ENCODE measurements around the gene C2CD2.

C2CD2 gene

DNA sequence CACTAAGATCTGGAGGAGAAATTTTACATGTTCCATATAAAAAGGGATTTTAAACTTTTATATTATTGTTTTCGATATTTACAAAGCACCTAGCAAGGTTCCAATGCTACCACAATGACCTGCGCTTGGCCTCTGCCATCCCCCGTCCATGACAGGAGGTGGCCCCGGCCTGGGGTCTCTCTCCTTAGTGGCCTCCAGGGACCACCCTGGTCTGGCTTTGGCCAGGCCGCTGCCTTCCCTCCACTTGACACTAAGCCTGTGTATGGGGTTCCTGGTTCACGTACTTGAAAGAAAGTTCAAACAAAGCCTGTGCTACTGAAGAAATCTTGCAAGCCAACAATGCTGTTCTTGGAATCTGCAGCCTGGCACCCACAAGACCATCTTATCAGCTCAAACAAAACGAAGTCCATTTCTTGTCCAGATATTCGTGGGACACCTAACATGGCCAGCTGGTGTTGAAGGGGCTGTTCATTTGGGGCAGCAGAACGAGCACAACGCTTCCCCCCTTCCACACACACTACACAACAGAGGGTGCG, 87.5 kb downstream of the C2CD2 start (continued):
- no peak for TF ChIP-seq TSHZ2 (CRISPR knock-in tag; IDR thresholded peaks at IDR 0.05)
- no peak for TF ChIP-seq TCF4 (CRISPR knock-in tag; IDR thresholded peaks at IDR 0.05; ENCODE audit: borderline replicate concordance)
- no peak for TF ChIP-seq ZC3H10 (CRISPR knock-in tag; IDR thresholded peaks at IDR 0.05)

DNA sequence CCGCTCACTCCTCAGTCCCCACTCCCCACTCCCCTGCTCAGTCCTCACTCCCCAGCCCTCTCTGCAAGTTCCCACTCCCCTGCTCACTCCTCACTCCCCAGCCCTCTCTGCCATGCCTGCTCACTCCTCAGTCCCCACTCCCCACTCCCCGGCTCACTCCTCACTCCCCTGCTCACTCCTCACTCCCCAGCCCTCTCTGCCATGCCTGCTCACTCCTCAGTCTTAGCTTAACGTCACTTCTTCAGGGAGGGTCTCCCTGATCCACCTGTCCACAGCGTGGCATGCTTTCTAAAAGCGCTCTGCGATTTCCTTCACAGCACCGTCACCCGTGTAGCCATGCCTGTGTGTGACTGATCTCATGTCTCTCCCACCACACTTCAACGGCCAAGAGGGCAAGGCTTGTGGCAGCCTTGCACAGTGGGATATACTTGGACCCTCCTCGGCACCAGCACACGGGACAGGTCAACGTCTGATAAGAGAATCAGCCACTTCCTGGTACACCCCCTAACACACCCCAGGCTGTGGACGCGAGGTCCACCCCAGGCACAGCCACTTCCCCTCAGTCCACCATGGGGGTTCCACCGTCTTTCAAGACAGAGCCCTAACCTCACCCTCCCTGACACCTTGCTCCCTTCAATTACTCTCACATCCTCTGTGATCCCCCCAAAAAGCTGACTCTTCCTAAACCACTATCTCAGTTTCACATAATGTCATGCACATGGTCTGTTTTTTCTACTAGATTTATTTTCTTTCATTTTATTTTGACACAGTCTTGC, 88.6 kb downstream of the C2CD2 start:
- TF ChIP-seq POU6F1 (CRISPR knock-in tag; IDR thresholded peaks at IDR 0.05; ENCODE audit: borderline replicate concordance, low read depth) (no peak), ZNF70 (CRISPR knock-in tag; IDR thresholded peaks at IDR 0.05) (no peak), OSR1 (CRISPR knock-in tag; IDR thresholded peaks at IDR 0.05) (no peak), ZFP30 (CRISPR knock-in tag; IDR thresholded peaks at IDR 0.05) (no peak), RARB (CRISPR knock-in tag; IDR thresholded peaks at IDR 0.05) (no peak), TOX (CRISPR knock-in tag; IDR thresholded peaks at IDR 0.05; ENCODE audit: borderline replicate concordance) (no peak), PATZ1 (CRISPR knock-in tag; IDR thresholded peaks at IDR 0.05; ENCODE audit: borderline replicate concordance) (no peak), BACH2 (CRISPR knock-in tag; IDR thresholded peaks at IDR 0.05; ENCODE audit: borderline replicate concordance) (no peak), CSDC2 (CRISPR knock-in tag; IDR thresholded peaks at IDR 0.05) (no peak), SNAI2 (CRISPR knock-in tag; IDR thresholded peaks at IDR 0.05) (no peak), ESRRG (CRISPR knock-in tag; IDR thresholded peaks at IDR 0.05) (no peak), TSHZ2 (CRISPR knock-in tag; IDR thresholded peaks at IDR 0.05) (no peak), ZFP3 (CRISPR knock-in tag; IDR thresholded peaks at IDR 0.05) (no peak), TCF4 (CRISPR knock-in tag; IDR thresholded peaks at IDR 0.05; ENCODE audit: borderline replicate concordance) (no peak)
- TF ChIP-seq, protein P1, sequence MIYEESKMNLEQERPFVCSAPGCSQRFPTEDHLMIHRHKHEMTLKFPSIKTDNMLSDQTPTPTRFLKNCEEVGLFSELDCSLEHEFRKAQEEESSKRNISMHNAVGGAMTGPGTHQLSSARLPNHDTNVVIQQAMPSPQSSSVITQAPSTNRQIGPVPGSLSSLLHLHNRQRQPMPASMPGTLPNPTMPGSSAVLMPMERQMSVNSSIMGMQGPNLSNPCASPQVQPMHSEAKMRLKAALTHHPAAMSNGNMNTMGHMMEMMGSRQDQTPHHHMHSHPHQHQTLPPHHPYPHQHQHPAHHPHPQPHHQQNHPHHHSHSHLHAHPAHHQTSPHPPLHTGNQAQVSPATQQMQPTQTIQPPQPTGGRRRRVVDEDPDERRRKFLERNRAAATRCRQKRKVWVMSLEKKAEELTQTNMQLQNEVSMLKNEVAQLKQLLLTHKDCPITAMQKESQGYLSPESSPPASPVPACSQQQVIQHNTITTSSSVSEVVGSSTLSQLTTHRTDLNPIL (CRISPR knock-in tag; IDR thresholded peaks at IDR 0.05; ENCODE audit: low read depth) = no peak
- TF ChIP-seq, protein P2, sequence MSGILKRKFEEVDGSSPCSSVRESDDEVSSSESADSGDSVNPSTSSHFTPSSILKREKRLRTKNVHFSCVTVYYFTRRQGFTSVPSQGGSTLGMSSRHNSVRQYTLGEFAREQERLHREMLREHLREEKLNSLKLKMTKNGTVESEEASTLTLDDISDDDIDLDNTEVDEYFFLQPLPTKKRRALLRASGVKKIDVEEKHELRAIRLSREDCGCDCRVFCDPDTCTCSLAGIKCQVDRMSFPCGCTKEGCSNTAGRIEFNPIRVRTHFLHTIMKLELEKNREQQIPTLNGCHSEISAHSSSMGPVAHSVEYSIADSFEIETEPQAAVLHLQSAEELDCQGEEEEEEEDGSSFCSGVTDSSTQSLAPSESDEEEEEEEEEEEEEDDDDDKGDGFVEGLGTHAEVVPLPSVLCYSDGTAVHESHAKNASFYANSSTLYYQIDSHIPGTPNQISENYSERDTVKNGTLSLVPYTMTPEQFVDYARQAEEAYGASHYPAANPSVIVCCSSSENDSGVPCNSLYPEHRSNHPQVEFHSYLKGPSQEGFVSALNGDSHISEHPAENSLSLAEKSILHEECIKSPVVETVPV (CRISPR knock-in tag; IDR thresholded peaks at IDR 0.05) = no peak
- no peak for ATAC-seq

Measured in SK-N-SH treated with all-trans-retinoic acid at 6 μM for 48 hours (cell line).